Smooth muscle cell (in vitro differentiated cells): ENCODE measurements around the gene CPN2. TPM values are rescaled to one million over a fixed set of nuclear protein-coding genes. Genes with fewer than 3 reads are reported as not detected.

Experiments
- DNase-seq: peaks from one replicate; lab custom pipeline; 2025; ENCODE audit not compliant: unreplicated experiment; lab: John Stamatoyannopoulos, UW
- H2AFZ ChIP-seq: fragments of 200-600 bp; sonication (generic); 2 replicates; pipeline ENCODE4 v1.6.0; 2016; ENCODE audit warnings: antibody characterized with exemption, low read depth, mild to moderate bottlenecking
- H3F3A ChIP-seq: fragments of 200-600 bp; sonication (generic); 2 replicates; pipeline ENCODE4 v1.6.0; 2017; ENCODE audit warnings: antibody characterized with exemption, low read depth
- H3K27ac ChIP-seq: fragments of 200-600 bp; sonication (generic); 2 replicates; pipeline ENCODE4 v1.5.1; 2016; ENCODE audit warnings: low read depth, mild to moderate bottlenecking
- H3K27me3 ChIP-seq: fragments of 200-600 bp; sonication (generic); 2 replicates; pipeline ENCODE4 v1.6.1; 2016; ENCODE audit warnings: low read depth, mild to moderate bottlenecking
- H3K36me3 ChIP-seq: fragments of 200-600 bp; sonication (generic); 2 replicates; pipeline ENCODE4 v1.5.1; 2016; ENCODE audit warnings: low read depth
- H3K4me1 ChIP-seq: fragments of 200-600 bp; sonication (generic); 2 replicates; pipeline ENCODE4 v1.5.1; 2016; ENCODE audit warnings: low read depth
- H3K4me2 ChIP-seq: fragments of 200-600 bp; sonication (generic); 2 replicates; pipeline ENCODE4 v1.6.0; 2016; ENCODE audit warnings: mild to moderate bottlenecking
- H3K4me3 ChIP-seq: fragments of 200-600 bp; sonication (generic); 2 replicates; pipeline ENCODE4 v1.5.1; 2016; ENCODE audit warnings: mild to moderate bottlenecking
- H3K79me2 ChIP-seq: fragments of 200-600 bp; sonication (generic); 2 replicates; pipeline ENCODE4 v1.6.0; 2016; ENCODE audit warnings: low read depth, mild to moderate bottlenecking
- H3K9ac ChIP-seq: fragments of 200-600 bp; sonication (generic); 2 replicates; pipeline ENCODE4 v1.6.0; 2016; ENCODE audit warnings: low read depth
- H3K9me3 ChIP-seq: fragments of 200-600 bp; sonication (generic); replicated peaks from 2 replicates; pipeline ENCODE4 v1.5.1; 2016; ENCODE audit warnings: low read depth
- H4K20me1 ChIP-seq: fragments of 200-600 bp; sonication (generic); 2 replicates; pipeline ENCODE4 v1.6.0; 2016; ENCODE audit warnings: low read depth
- CTCF ChIP-seq: fragments of 200-600 bp; sonication (generic); IDR thresholded peaks from 2 replicates; pipeline ENCODE4 v1.5.1; 2017; ENCODE audit warnings: borderline replicate concordance, mild to moderate bottlenecking, antibody characterized with exemption; ENCODE audit not compliant: insufficient read depth, poor library complexity, severe bottlenecking
- WGBS: methylation state at CpG from one replicate; pipeline ENCODE4 v1.1.7; 2016; ENCODE audit warnings: low lambda C conversion rate; 5-methylcytosine and 5-hydroxymethylcytosine counted together
- polyA plus RNA-seq: library from polyadenylated mRNA; unstranded; fragments of >200 nt; fragmentation: Nextera tagmentation; extraction: Ambion mirVana; gene quantifications from 2 replicates; pipeline ENCODE4 v1.2.1, GENCODE V29; 2016
- total RNA-seq: library from RNA; depleted of rRNA; stranded (reverse); fragments of >200 nt; gene quantifications from 2 replicates; pipeline ENCODE4 v1.2.3, GENCODE V29; 2014

Gene CPN2
- total and polyA plus RNA-seq, 2 experiments from 2014 or later: 0.13 TPM; not detected in 1

- no peak for TF ChIP-seq CTCF
- Histone ChIP-seq H3K27me3 (peaks cover 4% of the 10 kb centered on the region), H3K9ac (no peak overlapping the region), H3K9me3 (no peaks in the 10 kb centered on the region), H3K36me3 (no peaks in the 10 kb centered on the region), H3K4me1 (no peaks in the 10 kb centered on the region), H3K4me2 (no peak overlapping the region), H3F3A (no peaks in the 10 kb centered on the region), H3K27ac (no peak overlapping the region), H4K20me1 (no peaks in the 10 kb centered on the region), H3K4me3 (no peak overlapping the region), H2AFZ (no peak overlapping the region), H3K79me2 (no peaks in the 10 kb centered on the region)
- WGBS: 87% methylated on average over 17 of the region's 17 CpGs
- DNase-seq: no peak
Measured at GRCh38 chr3:194336601-194337355, 14.3 kb downstream of the CPN2 start.

- Histone ChIP-seq H3K27ac (no peak overlapping the region), H4K20me1 (no peaks in the 10 kb centered on the region), H3K36me3 (no peaks in the 10 kb centered on the region), H3K27me3 (peaks cover 4% of the 10 kb centered on the region), H2AFZ (no peak overlapping the region), H3F3A (no peaks in the 10 kb centered on the region), H3K9me3 (no peaks in the 10 kb centered on the region), H3K4me1 (no peaks in the 10 kb centered on the region), H3K4me3 (no peak overlapping the region), H3K4me2 (peak overlapping the region; percentile 87), H3K79me2 (no peaks in the 10 kb centered on the region), H3K9ac (no peak overlapping the region)
- no peak for DNase-seq
- no peak for TF ChIP-seq CTCF
- WGBS: 37% methylated on average over 15 of the region's 15 CpGs
Measured at GRCh38 chr3:194333981-194334320, 17.2 kb downstream of the CPN2 start.

GRCh38 chr3:194333212-194333980 lies 17.7 kb downstream of the CPN2 start:
- H3K4me1 ChIP-seq: no peaks in the 10 kb centered on the region
- H3K4me2 ChIP-seq: peak overlapping the region; percentile 87
- peak overlapping the region; percentile 52 for H3K4me3 ChIP-seq
- no peak overlapping the region for H3K27ac ChIP-seq
- peak; percentile 99 for TF ChIP-seq CTCF
- no peak for DNase-seq
- 4% methylated on average over 61 of the region's 69 CpGs for WGBS
- no peak overlapping the region for H3K9ac ChIP-seq
- H3F3A ChIP-seq: no peaks in the 10 kb centered on the region
- peaks cover 4% of the 10 kb centered on the region for H3K27me3 ChIP-seq
- no peaks in the 10 kb centered on the region for H3K79me2 ChIP-seq
- no peaks in the 10 kb centered on the region for H3K36me3 ChIP-seq
- peak overlapping the region; percentile 67 for H2AFZ ChIP-seq
- H4K20me1 ChIP-seq: no peaks in the 10 kb centered on the region
- H3K9me3 ChIP-seq: no peaks in the 10 kb centered on the region
